Panc1 (cell line): ENCODE results near the gene UNC13A. TPM values are rescaled to one million over a fixed set of nuclear protein-coding genes. Genes with fewer than 3 reads are reported as not detected.

ENCODE experiments used
- ATAC-seq: fragments of 200-7000 bp; cut with Tn5 transposase; 2 replicates; pipeline ENCODE4 v1.9.1; 2020; ENCODE audit warnings: mild to moderate bottlenecking, moderate library complexity
- BruUV-seq: library from RNA; stranded (reverse); fragments of 400-500 nt; replicated peaks from 2 replicates; lab custom pipeline; 2021; lab: Mats Ljungman, UMichigan
- CTCF ChIA-PET: fragments of 300-600 bp; sonication (Branson Sonifier 250); formaldehyde crosslinking; loops from one replicate; lab custom pipeline; 2022; ENCODE audit warnings: antibody characterized with exemption; lab: Charles Lee
- POLR2A ChIA-PET: fragments of 300-600 bp; sonication (Branson Sonifier 250); formaldehyde crosslinking; loops from one replicate; lab custom pipeline; 2022; ENCODE audit warnings: antibody characterized with exemption; lab: Charles Lee
- DNase-seq: peaks from one replicate; pipeline ENCODE4 v3.0.0-alpha.2; 2010; ENCODE audit warnings: low read depth, low spot score
- H3K27ac ChIP-seq: 2 replicates; pipeline ENCODE4 v1.5.1; 2011; ENCODE audit warnings: mild to moderate bottlenecking, low read length, inconsistent platforms
- H3K27me3 ChIP-seq: fragments of 200-500 bp; sonication (Bioruptor generic); 2 replicates; pipeline ENCODE4 v1.6.0; 2014; ENCODE audit warnings: low read length, inconsistent platforms; ENCODE audit not compliant: control insufficient read depth, insufficient read depth
- H3K36me3 ChIP-seq: fragments of 200-500 bp; sonication (Bioruptor generic); 2 replicates; pipeline ENCODE4 v1.5.1; 2014; ENCODE audit warnings: inconsistent platforms, mild to moderate bottlenecking, low read length, moderate library complexity; ENCODE audit not compliant: control insufficient read depth, insufficient read depth
- H3K4me1 ChIP-seq: 2 replicates; pipeline ENCODE4 v1.5.1; 2011; ENCODE audit warnings: inconsistent platforms, mild to moderate bottlenecking, low read length, moderate library complexity; ENCODE audit not compliant: control insufficient read depth, insufficient read depth
- H3K4me3 ChIP-seq, 2 experiments: 2 replicates each; pipeline ENCODE4 v1.5.1; 2011 to 2012; ENCODE audit warnings: low read depth in 2 of 2, low read length in 2 of 2, mild to moderate bottlenecking in 2 of 2, inconsistent platforms in 1 of 2, moderate library complexity in 1 of 2
- H3K9me3 ChIP-seq: fragments of 200-500 bp; sonication (Bioruptor generic); 2 replicates; pipeline ENCODE4 v1.5.1; 2014; ENCODE audit warnings: low read depth, mild to moderate bottlenecking, inconsistent platforms, low read length, moderate library complexity; ENCODE audit not compliant: control insufficient read depth, insufficient read depth
- POLR2AphosphoS5 ChIP-seq: IDR thresholded peaks from 2 replicates; pipeline ENCODE4 v1.6.1; 2012; ENCODE audit warnings: mild to moderate bottlenecking, low read depth, low read length, moderate library complexity
- SIN3A ChIP-seq: IDR thresholded peaks from 2 replicates; pipeline ENCODE4 v1.6.1; 2012; ENCODE audit warnings: low read depth, mild to moderate bottlenecking, low read length, moderate library complexity, borderline replicate concordance; ENCODE audit not compliant: insufficient read depth
- TCF7L2 ChIP-seq: IDR thresholded peaks from 2 replicates; pipeline ENCODE4 v1.6.1; 2011; ENCODE audit warnings: mild to moderate bottlenecking, low read depth, low read length, inconsistent platforms
- in situ Hi-C: cut with HindIII; loops from 2 replicates; pipeline ENCODE4 v1.10.0; 2016; ENCODE audit warnings: low sequenced_read_pairs, low pct_unique_long_range_greater_than_20kb
- intact Hi-C: fragments of 100-400 bp; cut with micrococcal nuclease; formaldehyde crosslinking; loops from one replicate; pipeline ENCODE4 v1.10.0; 2022; ENCODE audit not compliant: unreplicated experiment
- total RNA-seq: library from RNA; stranded (reverse); gene quantifications from one replicate; pipeline ENCODE4 v1.2.1, GENCODE V29; 2021; ENCODE audit not compliant: unreplicated experiment
- TF ChIP-seq, protein P1 (sequence below): fragments of 450-650 bp; IDR thresholded peaks from 2 replicates; pipeline ENCODE4 v1.5.1; 2017; ENCODE audit warnings: mild to moderate bottlenecking
- TF ChIP-seq, protein P2 (sequence below), 2 experiments: IDR thresholded peaks; 2 replicates each; pipeline ENCODE4 v1.6.1; 2011 to 2012; ENCODE audit warnings: low read depth in 2 of 2, control low read depth in 1 of 2, low read length in 1 of 2, mild to moderate bottlenecking in 1 of 2, moderate library complexity in 1 of 2; ENCODE audit not compliant: insufficient read depth in 1 of 2

The UNC13A gene
- total RNA-seq, 1 experiment from 2014 or later, result 0.46 TPM

- no peak for DNase-seq
- no peaks in the 10 kb centered on the region for H3K4me1 ChIP-seq
- POLR2A ChIA-PET, result no interaction called here
- no peak overlapping the region for H3K27ac ChIP-seq
- BruUV-seq, result no TSS peak
- H3K36me3 ChIP-seq, result no peaks in the 10 kb centered on the region; the same call in 1 of the 2 replicates
- no peak overlapping the region for H3K4me3 ChIP-seq
- TF ChIP-seq TCF7L2 (no peak), POLR2AphosphoS5 (no peak), SIN3A (no peak)
- TF ChIP-seq, protein P1, sequence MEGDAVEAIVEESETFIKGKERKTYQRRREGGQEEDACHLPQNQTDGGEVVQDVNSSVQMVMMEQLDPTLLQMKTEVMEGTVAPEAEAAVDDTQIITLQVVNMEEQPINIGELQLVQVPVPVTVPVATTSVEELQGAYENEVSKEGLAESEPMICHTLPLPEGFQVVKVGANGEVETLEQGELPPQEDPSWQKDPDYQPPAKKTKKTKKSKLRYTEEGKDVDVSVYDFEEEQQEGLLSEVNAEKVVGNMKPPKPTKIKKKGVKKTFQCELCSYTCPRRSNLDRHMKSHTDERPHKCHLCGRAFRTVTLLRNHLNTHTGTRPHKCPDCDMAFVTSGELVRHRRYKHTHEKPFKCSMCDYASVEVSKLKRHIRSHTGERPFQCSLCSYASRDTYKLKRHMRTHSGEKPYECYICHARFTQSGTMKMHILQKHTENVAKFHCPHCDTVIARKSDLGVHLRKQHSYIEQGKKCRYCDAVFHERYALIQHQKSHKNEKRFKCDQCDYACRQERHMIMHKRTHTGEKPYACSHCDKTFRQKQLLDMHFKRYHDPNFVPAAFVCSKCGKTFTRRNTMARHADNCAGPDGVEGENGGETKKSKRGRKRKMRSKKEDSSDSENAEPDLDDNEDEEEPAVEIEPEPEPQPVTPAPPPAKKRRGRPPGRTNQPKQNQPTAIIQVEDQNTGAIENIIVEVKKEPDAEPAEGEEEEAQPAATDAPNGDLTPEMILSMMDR, result no peak
- TF ChIP-seq, protein P2, sequence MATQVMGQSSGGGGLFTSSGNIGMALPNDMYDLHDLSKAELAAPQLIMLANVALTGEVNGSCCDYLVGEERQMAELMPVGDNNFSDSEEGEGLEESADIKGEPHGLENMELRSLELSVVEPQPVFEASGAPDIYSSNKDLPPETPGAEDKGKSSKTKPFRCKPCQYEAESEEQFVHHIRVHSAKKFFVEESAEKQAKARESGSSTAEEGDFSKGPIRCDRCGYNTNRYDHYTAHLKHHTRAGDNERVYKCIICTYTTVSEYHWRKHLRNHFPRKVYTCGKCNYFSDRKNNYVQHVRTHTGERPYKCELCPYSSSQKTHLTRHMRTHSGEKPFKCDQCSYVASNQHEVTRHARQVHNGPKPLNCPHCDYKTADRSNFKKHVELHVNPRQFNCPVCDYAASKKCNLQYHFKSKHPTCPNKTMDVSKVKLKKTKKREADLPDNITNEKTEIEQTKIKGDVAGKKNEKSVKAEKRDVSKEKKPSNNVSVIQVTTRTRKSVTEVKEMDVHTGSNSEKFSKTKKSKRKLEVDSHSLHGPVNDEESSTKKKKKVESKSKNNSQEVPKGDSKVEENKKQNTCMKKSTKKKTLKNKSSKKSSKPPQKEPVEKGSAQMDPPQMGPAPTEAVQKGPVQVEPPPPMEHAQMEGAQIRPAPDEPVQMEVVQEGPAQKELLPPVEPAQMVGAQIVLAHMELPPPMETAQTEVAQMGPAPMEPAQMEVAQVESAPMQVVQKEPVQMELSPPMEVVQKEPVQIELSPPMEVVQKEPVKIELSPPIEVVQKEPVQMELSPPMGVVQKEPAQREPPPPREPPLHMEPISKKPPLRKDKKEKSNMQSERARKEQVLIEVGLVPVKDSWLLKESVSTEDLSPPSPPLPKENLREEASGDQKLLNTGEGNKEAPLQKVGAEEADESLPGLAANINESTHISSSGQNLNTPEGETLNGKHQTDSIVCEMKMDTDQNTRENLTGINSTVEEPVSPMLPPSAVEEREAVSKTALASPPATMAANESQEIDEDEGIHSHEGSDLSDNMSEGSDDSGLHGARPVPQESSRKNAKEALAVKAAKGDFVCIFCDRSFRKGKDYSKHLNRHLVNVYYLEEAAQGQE (IDR thresholded peaks at IDR 0.05; ENCODE audit: insufficient read depth in 1 of 2, low read depth in 2 of 2, low read length in 1 of 2), result no peak
- CTCF ChIA-PET, result no interaction called here
- no peaks in the 10 kb centered on the region for H3K27me3 ChIP-seq
- intact Hi-C loops (no loop called here), in situ Hi-C loops (no loop called here)
- no peaks in the 10 kb centered on the region for H3K9me3 ChIP-seq
- ATAC-seq, result no peak
Observed at GRCh38 chr19:17577457-17578097, 110.6 kb downstream of the UNC13A start.

DNA sequence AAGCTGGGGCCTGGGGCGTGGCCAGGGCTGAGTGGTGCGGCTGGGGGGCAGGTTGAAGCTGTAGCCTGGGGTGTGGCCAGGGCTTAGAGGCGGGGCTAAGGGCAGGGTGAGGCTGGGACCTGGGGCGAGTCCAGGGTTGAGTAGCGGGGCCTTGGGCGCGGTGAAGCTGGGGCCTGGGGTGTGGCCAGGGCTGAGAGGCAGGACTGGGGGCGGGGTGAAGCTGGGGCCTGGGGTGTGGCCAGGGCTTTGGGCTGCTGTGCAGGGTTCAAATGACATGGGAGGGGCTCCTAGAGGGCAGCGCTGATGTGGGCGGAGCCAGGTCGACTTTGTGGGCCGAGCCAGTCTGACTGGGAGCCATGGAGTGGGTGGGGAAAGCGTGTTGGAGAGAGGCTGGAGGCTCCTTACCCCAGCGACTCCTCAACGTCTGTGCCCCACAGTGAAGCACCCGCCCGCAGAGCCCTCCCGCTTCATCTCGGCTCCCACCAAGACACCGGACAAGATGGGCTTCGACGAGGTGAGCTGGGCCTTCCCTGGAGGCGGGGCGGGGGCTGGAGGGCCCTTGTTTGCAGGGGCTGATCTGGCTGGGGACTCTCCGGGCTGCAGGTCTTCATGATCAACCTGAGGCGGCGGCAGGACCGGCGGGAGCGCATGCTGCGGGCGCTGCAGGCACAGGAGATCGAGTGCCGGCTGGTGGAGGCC is 111.2 kb downstream of the UNC13A start:
- ATAC-seq (peak; percentile 51), DNase-seq (no peak)
- Histone ChIP-seq H3K9me3 (no peaks in the 10 kb centered on the region), H3K27ac (no peak overlapping the region), H3K4me3 (no peak overlapping the region), H3K4me1 (no peaks in the 10 kb centered on the region), H3K27me3 (no peaks in the 10 kb centered on the region), H3K36me3 (no peaks in the 10 kb centered on the region; the same call in 1 of the 2 replicates)
- ChIA-PET CTCF (interaction anchor here (0.5 kb wide), 1 partner anchor 191 kb away, joined by 6 read pairs; no protein-coding TSS in a partner anchor), POLR2A (interaction anchor here (0.9 kb wide), 1 partner anchor 12 kb away, joined by 4 read pairs; no protein-coding TSS in a partner anchor)
- no TSS peak for BruUV-seq
- intact Hi-C loops, result no loop called here
- TF ChIP-seq, protein P1, result no peak
- TF ChIP-seq TCF7L2 (no peak), SIN3A (no peak), POLR2AphosphoS5 (no peak)
- TF ChIP-seq, protein P2 (IDR thresholded peaks at IDR 0.05; ENCODE audit: insufficient read depth in 1 of 2, low read depth in 2 of 2, low read length in 1 of 2), result no peak
- in situ Hi-C loops, result no loop called here
